ENCODE data around the gene SLC4A1.

The SLC4A1 gene

DNA sequence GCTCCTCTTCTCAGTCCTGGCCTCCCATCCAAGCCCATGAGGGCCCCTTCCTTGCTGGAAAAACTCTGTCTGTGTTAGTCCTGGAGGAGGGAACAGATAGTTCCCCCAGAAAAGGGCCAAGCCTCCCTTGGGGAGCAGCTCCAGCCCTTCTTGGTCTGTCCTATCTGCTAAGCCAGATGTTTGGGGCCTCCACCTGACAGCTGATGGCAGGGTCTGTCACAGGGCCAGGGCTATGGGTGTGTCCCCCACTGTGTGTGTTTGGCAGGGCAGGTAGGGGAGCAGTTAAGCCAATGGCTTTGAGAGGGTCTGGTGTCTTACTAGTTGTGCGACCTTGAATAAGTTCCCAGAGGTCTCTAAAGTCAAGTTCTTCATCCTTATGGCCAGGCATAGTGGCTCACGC is 13.6 kb upstream of the SLC4A1 start:
- H3K4me3 ChIP-seq (ENCODE audit: low read length) = no peak overlapping the region
- H3K27me3 ChIP-seq (replicated peaks; ENCODE audit: control insufficient read depth, insufficient read depth, low read length) = peaks cover 6% of the 10 kb centered on the region
- no peaks in the 10 kb centered on the region for H3K9me3 ChIP-seq (ENCODE audit: control insufficient read depth, low read length)
- no peak overlapping the region for H3K9ac ChIP-seq (ENCODE audit: low read length)
- H3K36me3 ChIP-seq (ENCODE audit: control insufficient read depth, insufficient read depth, low read length, severe bottlenecking) = no peaks in the 10 kb centered on the region
- peaks cover 10% of the 10 kb centered on the region for H3K4me1 ChIP-seq (ENCODE audit: control insufficient read depth, insufficient read depth, low read length)
- DNase-seq (ENCODE audit: low read depth) = no peak

DNA sequence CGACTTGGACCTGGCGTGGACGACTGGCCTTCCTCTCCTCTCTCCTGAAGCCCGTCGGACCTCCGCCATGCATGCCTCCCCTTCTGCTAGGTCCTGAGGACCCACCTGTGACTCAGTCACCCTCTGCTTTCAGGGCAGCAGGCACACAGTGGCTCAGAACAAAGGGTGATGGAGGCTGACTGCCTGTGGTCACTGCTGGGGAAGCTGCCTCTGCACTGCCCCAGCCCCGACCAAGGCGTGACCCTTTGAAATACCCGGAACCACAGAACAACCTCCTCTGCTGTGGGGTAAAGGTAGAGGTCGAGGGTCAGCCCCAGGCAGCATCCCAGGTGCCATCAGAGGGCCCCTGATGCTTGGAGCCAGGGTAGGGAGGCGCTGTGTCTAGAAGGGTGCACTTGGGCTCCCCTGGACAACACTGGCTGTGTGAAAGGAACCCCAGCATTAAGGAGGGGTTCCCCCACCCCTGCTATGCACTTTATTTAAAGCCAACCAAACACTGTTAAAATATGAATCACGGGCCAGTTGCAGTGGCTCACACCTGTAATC is 12.5 kb upstream of the SLC4A1 start:
- Histone ChIP-seq H3K4me3 (ENCODE audit: low read length) (no peak overlapping the region), H3K36me3 (ENCODE audit: control insufficient read depth, insufficient read depth, low read length, severe bottlenecking) (no peaks in the 10 kb centered on the region), H3K9ac (ENCODE audit: low read length) (no peak overlapping the region), H3K27me3 (replicated peaks; ENCODE audit: control insufficient read depth, insufficient read depth, low read length) (peaks cover 6% of the 10 kb centered on the region), H3K9me3 (ENCODE audit: control insufficient read depth, low read length) (no peaks in the 10 kb centered on the region), H3K4me1 (ENCODE audit: control insufficient read depth, insufficient read depth, low read length) (peaks cover 10% of the 10 kb centered on the region)
- no peak for DNase-seq (ENCODE audit: low read depth)

DNA sequence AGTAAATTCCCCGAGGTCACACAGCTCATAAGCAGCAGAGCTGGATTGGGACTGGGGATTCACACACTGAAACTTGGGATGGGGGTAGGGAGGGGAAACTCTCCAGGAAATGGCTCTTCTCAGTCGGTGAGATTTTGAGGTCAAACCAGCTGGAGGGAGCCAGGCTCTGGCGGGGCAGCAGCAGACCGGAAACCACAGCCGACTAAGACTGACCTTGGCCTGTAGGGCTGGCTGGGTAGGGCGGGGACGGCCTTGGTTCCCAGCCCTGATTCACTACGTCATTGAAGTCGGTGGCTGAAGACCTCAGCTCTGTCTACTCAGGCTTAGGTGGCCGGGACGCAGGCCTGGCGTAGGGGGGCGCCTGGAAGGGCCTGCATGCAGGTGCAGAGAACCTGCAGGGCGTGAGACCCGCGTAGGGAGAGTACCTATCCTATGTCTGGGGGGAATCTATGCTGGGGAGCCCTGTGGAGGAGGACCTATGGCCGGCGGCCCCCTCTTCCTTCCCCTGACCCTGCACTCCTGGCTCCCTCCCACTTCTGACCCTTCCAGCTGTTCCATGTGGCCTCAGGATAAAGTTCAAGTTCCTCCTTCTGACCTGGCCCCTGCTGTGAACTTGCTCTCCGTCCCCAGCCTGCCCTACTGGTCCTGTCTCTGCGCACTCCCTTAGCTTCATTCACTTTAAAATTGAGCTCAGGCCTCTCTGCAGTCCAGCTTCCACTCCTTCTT is 11.9 kb upstream of the SLC4A1 start:
- DNase-seq (ENCODE audit: low read depth) = peak; percentile 19
- Histone ChIP-seq H3K9me3 (ENCODE audit: control insufficient read depth, low read length) (no peaks in the 10 kb centered on the region), H3K27me3 (replicated peaks; ENCODE audit: control insufficient read depth, insufficient read depth, low read length) (peaks cover under 1% of the 10 kb centered on the region), H3K36me3 (ENCODE audit: control insufficient read depth, insufficient read depth, low read length, severe bottlenecking) (no peaks in the 10 kb centered on the region), H3K4me1 (ENCODE audit: control insufficient read depth, insufficient read depth, low read length) (peaks cover 10% of the 10 kb centered on the region), H3K4me3 (ENCODE audit: low read length) (no peak overlapping the region), H3K9ac (ENCODE audit: low read length) (no peak overlapping the region)

DNA sequence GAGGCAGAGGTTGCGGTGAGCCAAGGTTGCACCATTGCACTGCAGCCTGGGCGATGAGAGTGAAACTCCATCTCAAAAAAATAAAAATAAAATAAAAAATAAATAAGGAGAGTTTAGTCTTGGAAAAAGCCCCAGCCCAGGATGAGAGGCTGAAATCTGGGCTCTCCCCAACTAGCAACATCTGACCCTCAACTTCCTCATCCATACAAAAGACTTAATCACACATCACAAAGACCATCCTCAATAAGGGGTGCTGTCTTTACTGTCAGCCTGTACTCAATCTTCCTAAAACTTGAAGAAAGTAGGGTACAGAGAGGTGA is 11.4 kb upstream of the SLC4A1 start:
- peaks cover 3% of the 10 kb centered on the region for H3K27me3 ChIP-seq (replicated peaks; ENCODE audit: control insufficient read depth, insufficient read depth, low read length)
- H3K36me3 ChIP-seq (ENCODE audit: control insufficient read depth, insufficient read depth, low read length, severe bottlenecking) = no peaks in the 10 kb centered on the region
- H3K4me1 ChIP-seq (ENCODE audit: control insufficient read depth, insufficient read depth, low read length) = peaks cover 10% of the 10 kb centered on the region
- H3K4me3 ChIP-seq (ENCODE audit: low read length) = no peak overlapping the region
- H3K9ac ChIP-seq (ENCODE audit: low read length) = no peak overlapping the region
- DNase-seq (ENCODE audit: low read depth) = no peak
- no peaks in the 10 kb centered on the region for H3K9me3 ChIP-seq (ENCODE audit: control insufficient read depth, low read length)

DNA sequence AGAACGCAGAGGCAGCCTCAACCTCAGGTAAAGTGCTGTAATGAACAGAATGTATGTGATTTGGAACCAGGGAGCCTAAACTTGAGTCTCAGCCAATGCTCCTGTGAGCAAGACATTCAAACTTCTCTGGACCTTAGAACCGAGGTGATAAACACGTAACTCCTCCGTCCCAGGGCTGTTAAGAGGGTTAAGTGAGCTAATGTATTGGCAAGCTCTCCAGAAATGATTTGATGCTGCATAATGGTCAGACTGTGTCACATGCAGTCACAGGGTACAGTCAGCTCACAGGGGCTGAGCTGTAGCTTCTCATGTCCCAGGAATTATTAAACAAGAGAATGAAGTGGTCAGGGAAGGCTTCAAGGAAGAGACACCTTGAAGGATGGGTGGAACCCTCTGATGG is 10.0 kb upstream of the SLC4A1 start:
- Histone ChIP-seq H3K9ac (ENCODE audit: low read length) (no peak overlapping the region), H3K4me1 (ENCODE audit: control insufficient read depth, insufficient read depth, low read length) (peaks cover 10% of the 10 kb centered on the region), H3K36me3 (ENCODE audit: control insufficient read depth, insufficient read depth, low read length, severe bottlenecking) (no peaks in the 10 kb centered on the region), H3K9me3 (ENCODE audit: control insufficient read depth, low read length) (no peaks in the 10 kb centered on the region), H3K4me3 (ENCODE audit: low read length) (no peak overlapping the region), H3K27me3 (replicated peaks; ENCODE audit: control insufficient read depth, insufficient read depth, low read length) (peaks cover 8% of the 10 kb centered on the region)
- no peak for DNase-seq (ENCODE audit: low read depth)

DNA sequence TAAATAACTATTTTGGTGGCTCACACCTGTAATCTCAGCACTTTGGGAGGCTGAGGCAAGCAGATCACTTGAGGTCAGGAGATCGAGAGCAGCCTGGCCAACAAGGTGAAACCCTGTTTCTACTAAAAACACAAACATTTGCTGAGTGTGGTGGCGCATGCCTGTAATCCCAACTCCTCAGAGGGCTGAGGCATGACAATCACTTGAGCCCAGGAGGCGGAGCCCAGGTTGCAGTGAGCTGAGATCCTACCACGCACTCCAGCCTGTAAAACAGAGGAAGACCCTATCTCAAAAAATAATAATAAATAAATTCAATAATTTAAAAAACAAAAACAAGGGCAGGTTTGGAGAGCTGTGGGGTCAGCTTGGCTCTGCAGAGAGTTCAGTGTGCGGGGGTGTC is 5.7 kb upstream of the SLC4A1 start:
- DNase-seq (ENCODE audit: low read depth) = no peak
- no peak overlapping the region for H3K4me3 ChIP-seq (ENCODE audit: low read length)
- no peaks in the 10 kb centered on the region for H3K9me3 ChIP-seq (ENCODE audit: control insufficient read depth, low read length)
- peaks cover 4% of the 10 kb centered on the region for H3K4me1 ChIP-seq (ENCODE audit: control insufficient read depth, insufficient read depth, low read length)
- H3K27me3 ChIP-seq (replicated peaks; ENCODE audit: control insufficient read depth, insufficient read depth, low read length) = peaks cover 27% of the 10 kb centered on the region
- no peaks in the 10 kb centered on the region for H3K36me3 ChIP-seq (ENCODE audit: control insufficient read depth, insufficient read depth, low read length, severe bottlenecking)
- no peak overlapping the region for H3K9ac ChIP-seq (ENCODE audit: low read length)

DNA sequence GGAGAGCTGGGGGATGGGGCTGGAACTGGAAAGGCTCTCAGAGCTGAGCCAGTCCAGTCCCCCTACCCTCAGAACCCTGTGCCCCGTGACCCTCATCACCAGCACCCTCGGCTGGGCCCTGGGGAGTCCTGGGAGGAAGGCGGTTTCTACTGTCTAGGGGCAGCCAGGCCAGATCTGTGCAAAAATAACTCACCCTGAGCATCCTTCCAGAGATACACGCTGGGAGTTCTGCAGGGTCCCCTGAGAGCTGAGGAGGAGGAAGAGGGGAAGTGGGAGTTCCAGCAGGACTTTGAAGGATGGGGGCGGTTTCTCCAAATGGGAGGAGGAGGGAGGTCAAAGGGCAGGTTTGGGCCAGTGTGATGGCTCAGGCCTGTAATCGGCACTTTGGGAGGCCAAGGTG is 5.0 kb upstream of the SLC4A1 start:
- DNase-seq (ENCODE audit: low read depth) = no peak
- H3K27me3 ChIP-seq (replicated peaks; ENCODE audit: control insufficient read depth, insufficient read depth, low read length) = peaks cover 30% of the 10 kb centered on the region
- H3K9ac ChIP-seq (ENCODE audit: low read length) = no peak overlapping the region
- peaks cover 4% of the 10 kb centered on the region for H3K4me1 ChIP-seq (ENCODE audit: control insufficient read depth, insufficient read depth, low read length)
- H3K36me3 ChIP-seq (ENCODE audit: control insufficient read depth, insufficient read depth, low read length, severe bottlenecking) = no peaks in the 10 kb centered on the region
- H3K9me3 ChIP-seq (ENCODE audit: control insufficient read depth, low read length) = no peaks in the 10 kb centered on the region
- no peak overlapping the region for H3K4me3 ChIP-seq (ENCODE audit: low read length)

DNA sequence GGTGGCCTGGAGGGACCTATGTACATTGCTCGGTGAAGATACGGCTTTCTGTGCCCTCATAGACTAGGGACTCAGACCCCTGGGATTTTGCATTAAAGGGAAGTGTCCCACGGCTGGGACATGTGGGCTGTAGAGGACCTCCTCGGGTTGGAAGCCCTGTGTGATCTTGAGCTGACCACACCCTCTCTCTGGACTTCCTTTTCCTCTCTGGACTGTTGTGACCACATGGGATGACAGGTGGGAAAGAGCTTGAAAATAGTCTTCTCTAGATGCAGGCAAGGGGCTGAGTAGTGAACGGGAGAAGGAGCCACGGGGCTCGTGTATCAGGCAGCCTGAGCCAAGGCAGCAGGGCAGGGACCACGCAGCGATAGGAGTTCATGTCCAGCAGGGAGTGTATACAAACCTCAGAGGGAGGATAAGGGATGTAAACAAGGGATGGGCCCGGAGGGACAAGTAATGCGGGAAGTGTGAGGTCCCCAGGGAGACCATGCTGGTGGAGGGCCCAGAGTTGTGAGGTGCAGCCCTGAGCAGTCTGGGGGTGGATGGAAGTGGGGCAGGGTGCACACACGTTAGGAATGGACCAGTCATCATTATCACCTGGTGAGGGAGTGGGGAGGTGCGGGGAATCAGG is 4.5 kb upstream of the SLC4A1 start:
- H3K4me3 ChIP-seq (ENCODE audit: low read length) = no peak overlapping the region
- DNase-seq (ENCODE audit: low read depth) = no peak
- no peaks in the 10 kb centered on the region for H3K36me3 ChIP-seq (ENCODE audit: control insufficient read depth, insufficient read depth, low read length, severe bottlenecking)
- no peaks in the 10 kb centered on the region for H3K9me3 ChIP-seq (ENCODE audit: control insufficient read depth, low read length)
- H3K9ac ChIP-seq (ENCODE audit: low read length) = no peak overlapping the region
- H3K27me3 ChIP-seq (replicated peaks; ENCODE audit: control insufficient read depth, insufficient read depth, low read length) = peaks cover 30% of the 10 kb centered on the region
- H3K4me1 ChIP-seq (ENCODE audit: control insufficient read depth, insufficient read depth, low read length) = peaks cover 4% of the 10 kb centered on the region

DNA sequence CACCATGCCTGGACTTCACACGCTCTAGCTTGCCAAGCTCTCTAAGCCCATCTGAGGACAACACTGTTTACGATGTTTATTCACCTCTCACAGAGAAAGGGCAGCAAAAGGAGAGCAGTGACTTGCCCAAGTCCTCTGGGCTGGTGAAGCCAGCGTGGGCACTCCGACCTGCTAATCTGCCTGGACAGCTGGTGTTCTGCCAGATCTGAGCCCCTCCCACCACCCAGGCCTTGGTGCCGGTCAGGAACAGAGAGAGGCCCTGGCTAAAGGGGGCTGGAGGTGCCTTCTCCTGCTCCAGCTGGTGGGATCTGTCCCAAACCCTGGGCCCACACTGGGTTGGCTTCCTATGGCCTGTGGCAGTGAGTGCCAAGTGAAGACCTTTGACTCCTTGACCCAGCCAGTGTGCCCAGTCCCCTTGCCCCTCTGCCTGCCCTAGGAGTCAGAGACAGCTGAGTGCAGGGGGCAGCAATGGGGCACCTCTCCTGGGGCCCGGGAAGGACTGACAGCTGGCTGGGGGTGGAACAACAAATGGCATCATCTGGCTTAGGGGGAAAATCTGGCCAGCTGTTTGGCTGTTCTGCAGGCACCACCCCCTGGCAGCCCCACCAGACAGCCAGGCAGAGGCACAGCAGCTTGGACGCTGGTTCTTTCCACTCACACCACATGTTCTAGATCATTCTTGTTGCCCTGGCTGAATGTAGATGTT is 1.8 kb upstream of the SLC4A1 start:
- H3K9ac ChIP-seq (ENCODE audit: low read length) = no peak overlapping the region
- DNase-seq (ENCODE audit: low read depth) = no peak
- peaks cover 35% of the 10 kb centered on the region for H3K27me3 ChIP-seq (replicated peaks; ENCODE audit: control insufficient read depth, insufficient read depth, low read length)
- H3K4me3 ChIP-seq (ENCODE audit: low read length) = no peak overlapping the region
- no peaks in the 10 kb centered on the region for H3K36me3 ChIP-seq (ENCODE audit: control insufficient read depth, insufficient read depth, low read length, severe bottlenecking)
- H3K4me1 ChIP-seq (ENCODE audit: control insufficient read depth, insufficient read depth, low read length) = peaks cover 4% of the 10 kb centered on the region
- no peaks in the 10 kb centered on the region for H3K9me3 ChIP-seq (ENCODE audit: control insufficient read depth, low read length)

DNA sequence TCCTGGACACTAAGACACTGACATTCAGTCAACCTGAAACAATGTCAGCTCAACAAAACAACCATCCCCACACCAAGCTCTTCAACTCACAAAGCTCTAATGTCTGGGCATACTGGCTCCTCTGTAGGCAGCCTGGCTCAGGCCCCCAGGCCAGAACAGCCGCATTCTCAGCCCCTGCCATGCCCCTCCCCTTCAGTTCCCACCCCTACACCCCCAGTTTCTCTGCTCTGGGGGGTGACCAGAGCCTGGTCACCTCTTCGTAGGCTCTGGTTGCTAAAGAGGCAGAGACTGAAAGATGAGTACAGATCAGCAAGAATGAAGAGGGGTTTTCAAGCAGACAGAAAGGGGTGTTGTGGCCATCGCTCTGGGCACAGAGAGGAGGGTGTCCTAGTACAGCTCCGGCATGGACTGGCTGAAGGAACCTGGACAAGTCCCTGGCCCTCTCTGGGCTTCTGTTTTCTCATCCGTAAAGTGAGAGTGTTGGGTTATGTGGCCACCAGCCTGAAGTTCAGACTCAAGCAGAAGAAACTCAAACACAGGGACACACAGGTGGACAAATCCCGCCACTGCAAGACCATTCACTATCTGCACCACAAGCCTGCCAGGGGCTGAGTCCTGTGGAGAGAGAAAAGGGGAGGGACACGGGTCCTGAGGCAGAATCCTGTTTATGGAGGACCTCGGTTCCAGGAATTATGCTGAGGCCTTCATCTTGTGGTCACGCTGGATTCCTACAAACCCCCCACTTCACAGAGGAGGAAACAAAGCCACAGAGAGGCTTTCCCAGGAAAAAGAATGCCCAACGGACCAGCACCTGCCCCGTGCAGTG is 987 bp upstream of the SLC4A1 start:
- H3K27me3 ChIP-seq (replicated peaks; ENCODE audit: control insufficient read depth, insufficient read depth, low read length) = peaks cover 31% of the 10 kb centered on the region

DNA sequence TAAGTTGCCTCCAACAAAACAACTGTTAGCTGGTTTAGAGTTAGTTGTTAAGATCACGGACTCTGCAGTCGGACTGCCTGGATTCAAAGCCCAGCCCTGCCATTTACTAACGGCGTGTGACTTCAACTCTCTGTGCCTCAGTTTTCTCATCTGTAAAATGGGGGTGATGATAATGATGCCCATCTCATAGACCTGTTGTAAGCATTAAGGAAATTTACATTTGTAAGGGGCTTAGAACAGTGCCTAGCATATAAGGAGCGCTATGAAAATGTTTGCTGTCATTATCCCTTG is 825 bp downstream of the SLC4A1 start:
- peaks cover 41% of the 10 kb centered on the region for H3K27me3 ChIP-seq (replicated peaks; ENCODE audit: control insufficient read depth, insufficient read depth, low read length)
- H3K9me3 ChIP-seq (ENCODE audit: control insufficient read depth, low read length) = no peaks in the 10 kb centered on the region
- H3K4me1 ChIP-seq (ENCODE audit: control insufficient read depth, insufficient read depth, low read length) = peaks cover 4% of the 10 kb centered on the region
- DNase-seq (ENCODE audit: low read depth) = no peak
- no peak overlapping the region for H3K4me3 ChIP-seq (ENCODE audit: low read length)
- no peaks in the 10 kb centered on the region for H3K36me3 ChIP-seq (ENCODE audit: control insufficient read depth, insufficient read depth, low read length, severe bottlenecking)
- no peak overlapping the region for H3K9ac ChIP-seq (ENCODE audit: low read length)

More for the DNA sequence above, 987 bp upstream of the SLC4A1 start:
- H3K36me3 ChIP-seq (ENCODE audit: control insufficient read depth, insufficient read depth, low read length, severe bottlenecking) = no peaks in the 10 kb centered on the region
- H3K9me3 ChIP-seq (ENCODE audit: control insufficient read depth, low read length) = no peaks in the 10 kb centered on the region
- H3K4me3 ChIP-seq (ENCODE audit: low read length) = no peak overlapping the region
- H3K9ac ChIP-seq (ENCODE audit: low read length) = no peak overlapping the region
- DNase-seq (ENCODE audit: low read depth) = no peak
- peaks cover 4% of the 10 kb centered on the region for H3K4me1 ChIP-seq (ENCODE audit: control insufficient read depth, insufficient read depth, low read length)
